Measurements from ENCODE around the gene IDH1. TPM values are rescaled to one million over a fixed set of nuclear protein-coding genes. Genes with fewer than 3 reads are reported as not detected.
A peak's percentile ranks its signal among the peaks of the same experiment; 100 is the strongest.

The IDH1 gene
- total RNA-seq, 4 donors from 2014 or later, result 13.7 to 45.0 (median 36.9) TPM

- intact Hi-C loops (cut with DNase I; ENCODE audit: low total_unique reads), result no loop called here
- no peak for TF ChIP-seq POLR2A (IDR thresholded peaks at IDR 0.05)
- no peak for TF ChIP-seq CTCF (IDR thresholded peaks at IDR 0.05)
- peak overlapping the region; percentile 94 for H3K4me3 ChIP-seq (ENCODE audit: low read depth, poor library complexity, severe bottlenecking)
- 45 to 47% methylated on average over 13 of the region's 13 CpGs for WGBS, 2 donors
- no peak for DNase-seq (ENCODE audit: low spot score in 2 of 2)
Measured at GRCh38 chr2:208255557-208256106, 761 bp upstream of the IDH1 start.

- TF ChIP-seq POLR2A (IDR thresholded peaks at IDR 0.05), result no peak
- TF ChIP-seq CTCF (IDR thresholded peaks at IDR 0.05), result peak in 1 of 3 donors; percentile 36
- 1% methylated on average over 31 to 36 of the region's 36 CpGs for WGBS, 2 donors
- peak; percentile 69 to 94 for DNase-seq (ENCODE audit: low spot score in 2 of 2)
- peak overlapping the region; percentile 94 for H3K4me3 ChIP-seq (ENCODE audit: low read depth, poor library complexity, severe bottlenecking)
- intact Hi-C loops (cut with DNase I; ENCODE audit: low total_unique reads), result no loop called here
Measured at GRCh38 chr2:208254118-208254870, 577 bp downstream of the IDH1 start.

- no peak overlapping the region for H3K4me3 ChIP-seq (ENCODE audit: low read depth, poor library complexity, severe bottlenecking)
- TF ChIP-seq POLR2A (IDR thresholded peaks at IDR 0.05), result no peak
- TF ChIP-seq CTCF (IDR thresholded peaks at IDR 0.05), result no peak
- intact Hi-C loops (cut with DNase I; ENCODE audit: low total_unique reads), result no loop called here
- DNase-seq (ENCODE audit: low spot score in 2 of 2), result no peak
- 6 to 7% methylated on average over 7 of the region's 7 CpGs for WGBS, 2 donors
Measured at GRCh38 chr2:208253600-208254117, 1.2 kb downstream of the IDH1 start.

- intact Hi-C loops (cut with DNase I; ENCODE audit: low total_unique reads), result no loop called here
- no peak overlapping the region for H3K4me3 ChIP-seq (ENCODE audit: low read depth, poor library complexity, severe bottlenecking)
- no peak for DNase-seq (ENCODE audit: low spot score in 2 of 2)
- no peak for TF ChIP-seq POLR2A (IDR thresholded peaks at IDR 0.05)
- WGBS, 2 donors, result 90% methylated on average over 3 of the region's 3 CpGs
Measured at GRCh38 chr2:208252716-208253492, 2.0 kb downstream of the IDH1 start.

GRCh38 chr2:208251098-208251497, 3.8 kb downstream of the IDH1 start:
- WGBS, 2 donors, result 92 to 94% methylated on average over 4 of the region's 4 CpGs
- DNase-seq (ENCODE audit: low spot score in 2 of 2), result no peak
- H3K4me3 ChIP-seq (ENCODE audit: low read depth, poor library complexity, severe bottlenecking), result no peak overlapping the region
- TF ChIP-seq POLR2A (IDR thresholded peaks at IDR 0.05) (no peak), CTCF (IDR thresholded peaks at IDR 0.05) (no peak)
- intact Hi-C loops (cut with DNase I; ENCODE audit: low total_unique reads), result no loop called here

- no peak overlapping the region for H3K4me3 ChIP-seq (ENCODE audit: low read depth, poor library complexity, severe bottlenecking)
- intact Hi-C loops (cut with DNase I; ENCODE audit: low total_unique reads), result no loop called here
- TF ChIP-seq POLR2A (IDR thresholded peaks at IDR 0.05), result no peak
- TF ChIP-seq CTCF (IDR thresholded peaks at IDR 0.05), result no peak
- 42 to 45% methylated on average over 2 of the region's 2 CpGs for WGBS, 2 donors
- no peak for DNase-seq (ENCODE audit: low spot score in 2 of 2)
Measured at GRCh38 chr2:208250388-208250787, 4.5 kb downstream of the IDH1 start.

Measured in lower leg skin (tissue), 4 donors.